ENCODE data around the gene TNFRSF1B.

Gene TNFRSF1B

GRCh38 chr1:12184008-12184681 is 17.4 kb downstream of the TNFRSF1B start:
- Histone ChIP-seq H3K27me3 (ENCODE audit: insufficient read depth, low read depth) (no peaks in the 10 kb centered on the region), H2AFZ (ENCODE audit: low read depth) (no peak overlapping the region), H3K27ac (no peak overlapping the region), H3K79me2 (ENCODE audit: insufficient read depth, low read depth) (peaks cover 44% of the 10 kb centered on the region; the same call in 1 of the 2 replicates), H3K4me2 (no peak overlapping the region), H4K20me1 (ENCODE audit: insufficient read depth) (peaks cover 16% of the 10 kb centered on the region; the same call in 1 of the 2 replicates), H3K36me3 (ENCODE audit: insufficient read depth) (no peaks in the 10 kb centered on the region), H3K9ac (no peak overlapping the region), H3K4me3 (IDR thresholded peaks at IDR 0.05; ENCODE audit: insufficient read depth, low read depth, low read length) (no peak overlapping the region), H3K4me1 (ENCODE audit: low read depth, poor library complexity, severe bottlenecking) (no peaks in the 10 kb centered on the region)
- TF ChIP-seq, protein P1, sequence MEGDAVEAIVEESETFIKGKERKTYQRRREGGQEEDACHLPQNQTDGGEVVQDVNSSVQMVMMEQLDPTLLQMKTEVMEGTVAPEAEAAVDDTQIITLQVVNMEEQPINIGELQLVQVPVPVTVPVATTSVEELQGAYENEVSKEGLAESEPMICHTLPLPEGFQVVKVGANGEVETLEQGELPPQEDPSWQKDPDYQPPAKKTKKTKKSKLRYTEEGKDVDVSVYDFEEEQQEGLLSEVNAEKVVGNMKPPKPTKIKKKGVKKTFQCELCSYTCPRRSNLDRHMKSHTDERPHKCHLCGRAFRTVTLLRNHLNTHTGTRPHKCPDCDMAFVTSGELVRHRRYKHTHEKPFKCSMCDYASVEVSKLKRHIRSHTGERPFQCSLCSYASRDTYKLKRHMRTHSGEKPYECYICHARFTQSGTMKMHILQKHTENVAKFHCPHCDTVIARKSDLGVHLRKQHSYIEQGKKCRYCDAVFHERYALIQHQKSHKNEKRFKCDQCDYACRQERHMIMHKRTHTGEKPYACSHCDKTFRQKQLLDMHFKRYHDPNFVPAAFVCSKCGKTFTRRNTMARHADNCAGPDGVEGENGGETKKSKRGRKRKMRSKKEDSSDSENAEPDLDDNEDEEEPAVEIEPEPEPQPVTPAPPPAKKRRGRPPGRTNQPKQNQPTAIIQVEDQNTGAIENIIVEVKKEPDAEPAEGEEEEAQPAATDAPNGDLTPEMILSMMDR (conservative IDR thresholded peaks at IDR 0.05; ENCODE audit: low read depth, low read length), result no peak

- TF ChIP-seq, protein P1 (conservative IDR thresholded peaks at IDR 0.05; ENCODE audit: low read depth, low read length), result no peak
- Histone ChIP-seq H3K79me2 (ENCODE audit: insufficient read depth, low read depth) (peaks cover 42% of the 10 kb centered on the region; the same call in 1 of the 2 replicates), H3K4me2 (no peak overlapping the region), H2AFZ (ENCODE audit: low read depth) (no peak overlapping the region), H3K36me3 (ENCODE audit: insufficient read depth) (no peaks in the 10 kb centered on the region), H3K4me3 (IDR thresholded peaks at IDR 0.05; ENCODE audit: insufficient read depth, low read depth, low read length) (no peak overlapping the region), H3K9ac (no peak overlapping the region), H3K27me3 (ENCODE audit: insufficient read depth, low read depth) (no peaks in the 10 kb centered on the region), H3K27ac (no peak overlapping the region), H3K4me1 (ENCODE audit: low read depth, poor library complexity, severe bottlenecking) (no peaks in the 10 kb centered on the region), H4K20me1 (ENCODE audit: insufficient read depth) (peaks cover 16% of the 10 kb centered on the region; the same call in 1 of the 2 replicates)
These were observed 18.5 kb downstream of the TNFRSF1B start for GRCh38 chr1:12185036-12185917.

DNA sequence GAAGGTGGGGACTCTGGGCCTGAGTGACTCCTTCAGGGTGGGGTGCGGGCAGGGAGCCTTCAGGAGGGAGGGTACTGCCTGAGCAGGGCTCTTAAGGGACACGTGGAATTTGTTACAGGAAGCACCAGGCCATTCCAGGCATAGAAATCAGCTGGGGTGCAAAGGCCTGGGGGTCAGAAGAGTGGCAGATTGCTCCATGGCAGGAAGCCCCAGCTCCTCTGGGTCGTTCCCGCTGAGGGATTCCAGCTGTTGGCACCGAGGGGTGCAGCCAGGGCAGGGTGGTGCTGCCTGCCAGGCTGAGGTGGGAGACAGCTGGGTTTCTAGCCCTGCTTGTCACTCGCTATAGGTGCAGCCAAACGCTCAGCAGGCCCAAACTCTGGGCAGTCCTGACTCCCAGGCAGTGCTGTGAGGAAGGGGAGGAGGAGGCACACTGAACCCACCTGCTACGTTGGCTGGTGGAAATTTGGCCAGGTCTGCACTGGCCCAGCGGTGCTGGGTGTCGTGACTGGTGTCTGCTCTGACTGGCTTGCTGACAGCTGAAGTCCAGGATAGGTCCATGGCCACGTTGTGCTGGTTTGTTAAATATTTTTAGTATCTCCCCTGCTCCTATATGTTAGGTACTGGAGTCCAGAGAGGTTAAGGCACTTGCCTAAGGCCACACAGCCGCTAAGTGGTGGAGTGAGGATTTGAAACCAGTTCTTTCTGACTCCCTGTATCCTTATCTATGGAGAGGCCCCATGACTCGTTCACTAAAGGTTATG is 19.3 kb downstream of the TNFRSF1B start:
- Histone ChIP-seq H3K4me3 (IDR thresholded peaks at IDR 0.05; ENCODE audit: insufficient read depth, low read depth, low read length) (no peak overlapping the region), H3K36me3 (ENCODE audit: insufficient read depth) (no peaks in the 10 kb centered on the region), H3K79me2 (ENCODE audit: insufficient read depth, low read depth) (peaks cover 38% of the 10 kb centered on the region; the same call in 1 of the 2 replicates), H2AFZ (ENCODE audit: low read depth) (no peak overlapping the region), H3K27ac (no peak overlapping the region), H4K20me1 (ENCODE audit: insufficient read depth) (peaks cover 16% of the 10 kb centered on the region; the same call in 1 of the 2 replicates), H3K4me2 (no peak overlapping the region), H3K4me1 (ENCODE audit: low read depth, poor library complexity, severe bottlenecking) (no peaks in the 10 kb centered on the region), H3K9ac (no peak overlapping the region), H3K27me3 (ENCODE audit: insufficient read depth, low read depth) (no peaks in the 10 kb centered on the region)
- TF ChIP-seq, protein P1 (conservative IDR thresholded peaks at IDR 0.05; ENCODE audit: low read depth, low read length), result no peak

DNA sequence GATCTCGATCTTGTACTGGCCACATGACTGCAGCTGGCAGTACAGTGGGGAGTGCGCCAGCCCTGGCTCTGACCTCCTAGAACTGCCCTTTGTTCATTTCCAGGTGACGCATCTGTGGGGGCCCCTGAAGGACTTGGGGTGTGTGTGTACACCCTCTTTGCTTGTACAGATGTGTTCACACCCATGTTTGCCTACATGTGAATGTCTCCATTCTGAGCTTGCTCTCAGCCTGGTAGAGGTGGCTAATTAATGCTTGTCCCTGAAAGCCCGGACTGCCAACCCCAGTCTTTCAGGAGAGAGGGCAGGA is 19.8 kb downstream of the TNFRSF1B start:
- Histone ChIP-seq H4K20me1 (ENCODE audit: insufficient read depth) (peaks cover 16% of the 10 kb centered on the region; the same call in 1 of the 2 replicates), H3K4me1 (ENCODE audit: low read depth, poor library complexity, severe bottlenecking) (no peaks in the 10 kb centered on the region), H3K36me3 (ENCODE audit: insufficient read depth) (no peaks in the 10 kb centered on the region), H2AFZ (ENCODE audit: low read depth) (no peak overlapping the region), H3K27me3 (ENCODE audit: insufficient read depth, low read depth) (no peaks in the 10 kb centered on the region), H3K9ac (no peak overlapping the region), H3K4me2 (no peak overlapping the region), H3K79me2 (ENCODE audit: insufficient read depth, low read depth) (peaks cover 38% of the 10 kb centered on the region; the same call in 1 of the 2 replicates), H3K27ac (no peak overlapping the region), H3K4me3 (IDR thresholded peaks at IDR 0.05; ENCODE audit: insufficient read depth, low read depth, low read length) (no peak overlapping the region)
- TF ChIP-seq, protein P1 (conservative IDR thresholded peaks at IDR 0.05; ENCODE audit: low read depth, low read length), result no peak

Measured in KMS-11 (cell line).